K562 (cell line): Measurements from ENCODE around the gene FAM120AOS.

Experiments
- CBX2 ChIP-seq: fragments of 200-600 bp; sonication (generic); IDR thresholded peaks from one replicate; pipeline ENCODE4 v1.6.1; 2012; ENCODE audit warnings: mild to moderate bottlenecking, low read length, inconsistent platforms; ENCODE audit not compliant: insufficient read depth, poor library complexity, severe bottlenecking
- CTCF ChIP-seq, 3 experiments: IDR thresholded peaks in 2 of 3; conservative IDR thresholded peaks in 1 of 3; 2 replicates each; pipeline ENCODE4 v1.5.1; 2011 to 2012; ENCODE audit warnings: low read length in 3 of 3, mild to moderate bottlenecking in 3 of 3, control low read depth in 2 of 3, improper control_type of control experiment in 1 of 3, inconsistent platforms in 1 of 3, low read depth in 1 of 3, mixed read lengths in 1 of 3, moderate library complexity in 1 of 3; ENCODE audit not compliant: insufficient read depth in 2 of 3
- ESRRA ChIP-seq: fragments of 450-650 bp; IDR thresholded peaks from 2 replicates; pipeline ENCODE4 v1.6.1; 2014; ENCODE audit warnings: low read depth, mild to moderate bottlenecking, moderate library complexity, borderline replicate concordance
- EZH2 ChIP-seq: IDR thresholded peaks from 2 replicates; pipeline ENCODE4 v1.6.1; 2012; ENCODE audit warnings: low read depth, mild to moderate bottlenecking, inconsistent platforms, low read length, borderline replicate concordance
- HDAC2 ChIP-seq: fragments of 450-650 bp; IDR thresholded peaks from 2 replicates; pipeline ENCODE4 v1.6.1; 2016; ENCODE audit warnings: mild to moderate bottlenecking
- KAT2B ChIP-seq: IDR thresholded peaks from one replicate; pipeline ENCODE4 v1.6.1; 2012; ENCODE audit warnings: low read depth, mild to moderate bottlenecking, control low read depth, inconsistent platforms, low read length, moderate library complexity
- POLR2A ChIP-seq: fragments of 450-650 bp; conservative IDR thresholded peaks from 2 replicates; pipeline ENCODE4 v1.6.1; 2016
- POLR2AphosphoS5 ChIP-seq: IDR thresholded peaks from 2 replicates; pipeline ENCODE4 v1.6.1; 2011; ENCODE audit warnings: mild to moderate bottlenecking, low read depth, low read length, moderate library complexity; ENCODE audit not compliant: control insufficient read depth, insufficient read depth
- SOX6 ChIP-seq: fragments of 450-650 bp; IDR thresholded peaks from 2 replicates; pipeline ENCODE4 v1.6.1; 2014; ENCODE audit warnings: mild to moderate bottlenecking
- SP1 ChIP-seq: sonication (generic); formaldehyde crosslinking; IDR thresholded peaks from 2 replicates; pipeline ENCODE4 v1.8.1; 2022; ENCODE audit warnings: mild to moderate bottlenecking, missing genetic modification reagents
- TFE3 ChIP-seq: fragments of 450-650 bp; formaldehyde crosslinking; IDR thresholded peaks from 2 replicates; pipeline ENCODE4 v1.4.0; 2020; ENCODE audit warnings: mild to moderate bottlenecking, mixed read lengths
- ZBTB7A ChIP-seq: IDR thresholded peaks from 2 replicates; pipeline ENCODE4 v1.6.1; 2011; ENCODE audit warnings: low read depth, mild to moderate bottlenecking, low read length, moderate library complexity, borderline replicate concordance; ENCODE audit not compliant: control insufficient read depth
- ZNF324 ChIP-seq: fragments of 250-450 bp; sonication (Bioruptor Pico); IDR thresholded peaks from 2 replicates; pipeline ENCODE4 v1.4.0; 2020; ENCODE audit warnings: mild to moderate bottlenecking
- TF ChIP-seq, protein P1 (sequence below): fragments of 250-450 bp; sonication (Bioruptor Pico); IDR thresholded peaks from 2 replicates; pipeline ENCODE4 v1.4.0; 2020; ENCODE audit warnings: mild to moderate bottlenecking, moderate library complexity

DNA sequence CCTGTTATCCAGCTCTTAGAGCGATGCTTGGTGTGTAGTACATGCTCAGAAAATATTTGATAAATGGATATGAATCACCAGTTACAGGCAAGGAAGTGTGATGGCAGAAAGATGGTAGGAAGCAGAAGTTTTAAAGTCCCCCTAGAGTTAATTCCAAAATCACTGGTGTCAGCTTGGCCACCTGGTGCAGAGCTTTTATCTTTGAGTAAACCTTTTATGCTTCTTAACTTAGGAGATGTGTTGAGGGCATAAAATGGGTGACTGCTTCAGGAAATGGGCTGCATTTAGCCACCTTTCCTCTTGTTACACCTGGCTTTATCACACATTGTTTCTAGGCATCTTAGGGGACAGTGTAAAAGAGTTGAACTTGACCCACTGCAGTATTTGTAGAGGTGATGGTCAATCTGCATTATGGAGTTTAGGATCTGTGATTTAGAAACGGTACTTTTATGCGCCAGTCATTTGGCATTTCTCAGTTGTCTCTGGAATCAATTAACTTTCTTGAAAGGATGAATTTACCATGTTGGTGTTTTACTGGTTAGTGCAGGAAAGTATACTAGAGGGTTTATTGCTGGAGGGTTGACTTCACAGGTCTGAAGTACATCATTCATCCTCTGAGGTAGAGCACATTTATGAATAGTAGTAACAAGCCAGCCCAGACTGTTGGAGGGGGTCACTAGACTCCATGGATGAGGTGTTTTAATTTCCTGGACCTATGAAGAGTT is 7.5 kb upstream of the FAM120AOS start:
- TF ChIP-seq CTCF (IDR thresholded peaks at IDR 0.05 in 2 of 3, conservative IDR thresholded peaks at IDR 0.05 in 1 of 3; ENCODE audit: insufficient read depth in 2 of 3, low read depth in 1 of 3, low read length in 3 of 3): no peak
- TF ChIP-seq POLR2A: no peak
- TF ChIP-seq ZBTB7A: no peak
- TF ChIP-seq, protein P1, sequence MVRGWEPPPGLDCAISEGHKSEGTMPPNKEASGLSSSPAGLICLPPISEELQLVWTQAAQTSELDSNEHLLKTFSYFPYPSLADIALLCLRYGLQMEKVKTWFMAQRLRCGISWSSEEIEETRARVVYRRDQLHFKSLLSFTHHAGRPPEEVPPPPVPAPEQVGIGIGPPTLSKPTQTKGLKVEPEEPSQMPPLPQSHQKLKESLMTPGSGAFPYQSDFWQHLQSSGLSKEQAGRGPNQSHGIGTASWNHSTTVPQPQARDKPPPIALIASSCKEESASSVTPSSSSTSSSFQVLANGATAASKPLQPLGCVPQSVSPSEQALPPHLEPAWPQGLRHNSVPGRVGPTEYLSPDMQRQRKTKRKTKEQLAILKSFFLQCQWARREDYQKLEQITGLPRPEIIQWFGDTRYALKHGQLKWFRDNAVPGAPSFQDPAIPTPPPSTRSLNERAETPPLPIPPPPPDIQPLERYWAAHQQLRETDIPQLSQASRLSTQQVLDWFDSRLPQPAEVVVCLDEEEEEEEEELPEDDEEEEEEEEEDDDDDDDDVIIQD: no peak
- no peak for TF ChIP-seq ESRRA
- TF ChIP-seq SP1 (CRISPR knock-in tag): no peak
- no peak for TF ChIP-seq ZNF324 (CRISPR knock-in tag)
- TF ChIP-seq POLR2AphosphoS5: no peak
- TF ChIP-seq KAT2B: no peak
- no peak for TF ChIP-seq SOX6
- TF ChIP-seq EZH2: no peak
- no peak for TF ChIP-seq HDAC2
- TF ChIP-seq CBX2: no peak
- no peak for TF ChIP-seq TFE3
